ENCODE results near the gene RABGAP1. TPM values are rescaled to one million over a fixed set of nuclear protein-coding genes. Genes with fewer than 3 reads are reported as not detected.
"Not testable (repeated sequence)": the region's sequence is repeated elsewhere in the genome, so short reads cannot be mapped to it uniquely, and the experiment has no call there.

Gene RABGAP1
- total RNA-seq, 2 donors from 2014 or later = 41.9 to 49.7 TPM

- WGBS, 2 experiments (ENCODE audit: insufficient coverage in 1 of 2, insufficient read length in 1 of 2) = 1% methylated on average over 8 of the region's 8 CpGs; no CpG with 5 or more reads in 1 of the 2 experiments
- peak overlapping the region; percentile 93 for H3K27ac Mint-ChIP-seq
- peaks cover 10% of the 10 kb centered on the region for H3K4me1 Mint-ChIP-seq
- Histone ChIP-seq H3K27me3 (ENCODE audit: control insufficient read depth, insufficient read depth, low read length, poor library complexity, severe bottlenecking) (no peaks in the 10 kb centered on the region), H3K27ac (ENCODE audit: low read depth, low read length) (peak overlapping the region; percentile 84), H3K4me1 (ENCODE audit: control insufficient read depth, insufficient read depth, low read length) (no peaks in the 10 kb centered on the region), H3K4me3 (ENCODE audit: low read length) (peak overlapping the region; percentile 89), H3K9me3 (ENCODE audit: control insufficient read depth, low read length) (no peaks in the 10 kb centered on the region), H3K36me3 (ENCODE audit: control insufficient read depth, insufficient read depth, low read length) (peaks cover 5% of the 10 kb centered on the region), H3K9ac (ENCODE audit: extremely low read depth, low read length, poor library complexity, severe bottlenecking) (peak overlapping the region; percentile 91)
- H3K4me3 Mint-ChIP-seq = peak overlapping the region; percentile 88
- peak; percentile 86 for DNase-seq
- H3K9me3 Mint-ChIP-seq = no peaks in the 10 kb centered on the region
- peaks cover 11% of the 10 kb centered on the region for H3K36me3 Mint-ChIP-seq (ENCODE audit: low read depth)
- no peak for TF ChIP-seq CTCF (conservative IDR thresholded peaks at IDR 0.05)
- H3K27me3 Mint-ChIP-seq (ENCODE audit: insufficient read depth) = no peaks in the 10 kb centered on the region
Measured at GRCh38 chr9:122904466-122904822, 36.4 kb upstream of the RABGAP1 start.

- Mint-ChIP-seq H3K4me3 (peak within 1 kb of the TSS; percentile 88), H3K4me1 (peaks cover 10% of the 10 kb centered on the region), H3K27ac (peak within 1 kb of the TSS; percentile 96), H3K27me3 (ENCODE audit: insufficient read depth) (no peaks in the 10 kb centered on the region), H3K9me3 (no peaks in the 10 kb centered on the region), H3K36me3 (ENCODE audit: low read depth) (peaks cover 10% of the 10 kb centered on the region)
- Histone ChIP-seq H3K36me3 (ENCODE audit: control insufficient read depth, insufficient read depth, low read length) (peaks cover 12% of the 10 kb centered on the region), H3K27me3 (ENCODE audit: control insufficient read depth, insufficient read depth, low read length, poor library complexity, severe bottlenecking) (no peaks in the 10 kb centered on the region), H3K27ac (ENCODE audit: low read depth, low read length) (peak within 1 kb of the TSS; percentile 84), H3K9ac (ENCODE audit: extremely low read depth, low read length, poor library complexity, severe bottlenecking) (peak within 1 kb of the TSS; percentile 91), H3K9me3 (ENCODE audit: control insufficient read depth, low read length) (no peaks in the 10 kb centered on the region), H3K4me3 (ENCODE audit: low read length) (peak within 1 kb of the TSS; percentile 89), H3K4me1 (ENCODE audit: control insufficient read depth, insufficient read depth, low read length) (no peaks in the 10 kb centered on the region)
- 1% methylated on average over 27 to 77 of the region's 77 CpGs for WGBS, 2 experiments (ENCODE audit: insufficient coverage in 1 of 2, insufficient read length in 1 of 2)
- no peak for TF ChIP-seq CTCF (conservative IDR thresholded peaks at IDR 0.05)
- DNase-seq = peak; percentile 99
Measured at GRCh38 chr9:122904823-122905710, 35.8 kb upstream of the RABGAP1 start, which contains the start of gene RC3H2. Gene RC3H2, minus strand, starts transcription at chr9:122905359. Its CDS starts 7,850 bp downstream, at chr9:122897509.

DNA sequence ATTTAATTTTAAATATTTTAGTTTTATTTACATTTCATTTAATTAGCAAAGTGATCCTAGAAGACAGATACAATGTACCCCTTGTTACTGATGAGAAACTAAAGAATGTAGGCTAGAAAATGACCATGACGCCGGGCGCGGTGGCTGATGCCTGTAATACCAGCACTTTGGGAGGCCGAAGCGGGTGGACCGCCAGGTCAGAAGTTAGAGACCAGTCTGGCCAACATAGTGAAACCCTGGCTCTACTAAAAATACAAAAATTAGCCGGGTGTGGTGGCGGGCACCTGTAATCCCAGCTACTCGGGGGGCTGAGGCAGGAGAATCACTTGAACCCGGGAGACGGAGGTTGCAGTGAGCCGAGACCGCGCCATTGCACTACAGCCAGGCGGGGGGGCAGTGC is 34.7 kb upstream of the RABGAP1 start:
- H3K36me3 ChIP-seq (ENCODE audit: control insufficient read depth, insufficient read depth, low read length) = peaks cover 22% of the 10 kb centered on the region
- not testable (repeated sequence) for DNase-seq; H3K9ac ChIP-seq (ENCODE audit: extremely low read depth, low read length, poor library complexity, severe bottlenecking); H3K4me1 ChIP-seq (ENCODE audit: control insufficient read depth, insufficient read depth, low read length); H3K27ac ChIP-seq (ENCODE audit: low read depth, low read length); H3K9me3 ChIP-seq (ENCODE audit: control insufficient read depth, low read length); H3K27me3 Mint-ChIP-seq (ENCODE audit: insufficient read depth); H3K4me1 Mint-ChIP-seq; H3K4me3 ChIP-seq (ENCODE audit: low read length); H3K4me3 Mint-ChIP-seq; H3K27me3 ChIP-seq (ENCODE audit: control insufficient read depth, insufficient read depth, low read length, poor library complexity, severe bottlenecking); H3K9me3 Mint-ChIP-seq; H3K27ac Mint-ChIP-seq
- 96 to 98% methylated on average over 7 to 16 of the region's 16 CpGs for WGBS, 2 experiments (ENCODE audit: insufficient coverage in 1 of 2, insufficient read length in 1 of 2)
- peaks cover 18% of the 10 kb centered on the region for H3K36me3 Mint-ChIP-seq (ENCODE audit: low read depth)
